H1 (cell line): ENCODE measurements around the gene FAM9C. TPM values are rescaled to one million over a fixed set of nuclear protein-coding genes. Genes with fewer than 3 reads are reported as not detected.

ENCODE experiments used
- CTCF ChIA-PET: fragments of 300-600 bp; sonication (Branson Sonifier 250); formaldehyde crosslinking; loops from one replicate; lab custom pipeline; 2021; ENCODE audit not compliant: partially characterized antibody; lab: Charles Lee
- POLR2A ChIA-PET: fragments of 300-600 bp; sonication (Branson Sonifier 250); formaldehyde crosslinking; loops from one replicate; lab custom pipeline; 2021; ENCODE audit warnings: inconsistent platforms; ENCODE audit not compliant: partially characterized antibody; lab: Charles Lee
- DNase-seq, 2 experiments: peaks; one replicate each; pipeline versions ENCODE4 v3.0.0 to v3.0.0-alpha.2; 2010 to 2022; ENCODE audit warnings: low spot score in 2 of 2, low read depth in 1 of 2, mixed read lengths in 1 of 2
- FAIRE-seq: peaks from 2 replicates; lab custom pipeline; 2011; peaks lifted over from hg19 to GRCh38; lab: Jason Lieb, UNC
- H2AFZ ChIP-seq: 2 replicates; pipeline ENCODE4 v1.8.1; 2012; ENCODE audit warnings: low read length, inconsistent platforms
- H2AK5ac ChIP-seq: 2 replicates; pipeline ENCODE4 v1.6.1; 2013; ENCODE audit warnings: low read depth, low read length
- H2BK120ac ChIP-seq: replicated peaks from 2 replicates; pipeline ENCODE3; 2013; ENCODE audit warnings: low read depth, low read length, inconsistent platforms
- H2BK12ac ChIP-seq: 2 replicates; pipeline ENCODE4 v1.6.1; 2013; ENCODE audit warnings: low read depth, low read length
- H2BK15ac ChIP-seq: 2 replicates; pipeline ENCODE4 v1.6.1; 2013; ENCODE audit warnings: low read length
- H2BK20ac ChIP-seq: 2 replicates; pipeline ENCODE4 v1.6.1; 2013; ENCODE audit warnings: low read length
- H2BK5ac ChIP-seq: 2 replicates; pipeline ENCODE4 v1.6.1; 2013; ENCODE audit warnings: low read depth, low read length
- H3K14ac ChIP-seq: 2 replicates; pipeline ENCODE4 v1.6.1; 2013; ENCODE audit warnings: inconsistent platforms; ENCODE audit not compliant: insufficient read length
- H3K18ac ChIP-seq: 2 replicates; pipeline ENCODE4 v1.6.1; 2013; ENCODE audit warnings: low read length; ENCODE audit errors: extremely low read depth
- H3K23ac ChIP-seq: 2 replicates; pipeline ENCODE4 v1.6.1; 2013; ENCODE audit warnings: inconsistent platforms; ENCODE audit not compliant: insufficient read length
- H3K23me2 ChIP-seq: 2 replicates; pipeline ENCODE4 v1.6.1; 2013; ENCODE audit warnings: low read depth, low read length
- H3K27ac ChIP-seq: 2 replicates; pipeline ENCODE4 v1.6.1; 2011; ENCODE audit warnings: low read depth, low read length, inconsistent platforms
- H3K27me3 ChIP-seq, 4 experiments: replicated peaks in 1 of 4; 1 replicate in 1 of 4; 2 replicates in 3 of 4; pipeline versions ENCODE4 v1.6.1 to v1.8.1; 2011 to 2013; ENCODE audit warnings: low read length in 3 of 4, mild to moderate bottlenecking in 3 of 4, inconsistent platforms in 2 of 4, mixed read lengths in 2 of 4, moderate library complexity in 1 of 4; ENCODE audit not compliant: control insufficient read depth in 3 of 4, insufficient read depth in 3 of 4; ENCODE audit errors: extremely low read depth in 1 of 4
- H3K36me3 ChIP-seq, 4 experiments: 2 replicates each; pipeline versions ENCODE4 v1.6.1 to v1.8.1; 2011 to 2013; ENCODE audit warnings: mild to moderate bottlenecking in 4 of 4, low read length in 3 of 4, moderate library complexity in 2 of 4, control low read depth in 1 of 4, inconsistent platforms in 1 of 4; ENCODE audit not compliant: insufficient read depth in 4 of 4, control insufficient read depth in 2 of 4
- H3K4ac ChIP-seq: replicated peaks from 2 replicates; pipeline ENCODE3; 2013; ENCODE audit warnings: low read length, low read depth, mixed read lengths, inconsistent platforms; ENCODE audit not compliant: insufficient read length
- H3K4me1 ChIP-seq, 4 experiments: replicated peaks in 1 of 4; 1 replicate in 1 of 4; 2 replicates in 3 of 4; pipeline versions ENCODE4 v1.6.1 to v1.8.1; 2011 to 2013; ENCODE audit warnings: low read length in 3 of 4, inconsistent platforms in 2 of 4, mixed read lengths in 1 of 4; ENCODE audit not compliant: insufficient read depth in 4 of 4, control insufficient read depth in 3 of 4
- H3K4me2 ChIP-seq, 2 experiments: 2 replicates each; pipeline versions ENCODE4 v1.6.1 to v1.8.1; 2011 to 2013; ENCODE audit warnings: low read depth in 2 of 2, low read length in 2 of 2, control low read depth in 1 of 2, inconsistent platforms in 1 of 2, mild to moderate bottlenecking in 1 of 2; ENCODE audit not compliant: insufficient read depth in 1 of 2
- H3K4me3 ChIP-seq, 4 experiments: fragments of 200-600, 300-600 bp in 1 of 4; sonication (generic), shearing (Covaris generic), sonication (Bioruptor Twin) in 1 of 4; 2 replicates each; pipeline versions ENCODE4 v1.5.1 to v1.8.1; 2011 to 2016; ENCODE audit warnings: low read length in 4 of 4, low read depth in 3 of 4, control low read depth in 2 of 4, inconsistent platforms in 2 of 4, mild to moderate bottlenecking in 2 of 4, mixed read lengths in 1 of 4, moderate library complexity in 1 of 4; ENCODE audit not compliant: insufficient read depth in 2 of 4; ENCODE audit errors: extremely low read depth in 1 of 4
- H3K56ac ChIP-seq: replicated peaks from 2 replicates; pipeline ENCODE3; 2013; ENCODE audit warnings: low read depth, mild to moderate bottlenecking, mixed read lengths, low read length, inconsistent platforms; ENCODE audit not compliant: insufficient read length
- H3K79me1 ChIP-seq: 2 replicates; pipeline ENCODE4 v1.6.1; 2013; ENCODE audit warnings: low read depth, low read length, control low read depth
- H3K79me2 ChIP-seq, 2 experiments: 2 replicates each; pipeline versions ENCODE4 v1.6.1 to v1.8.1; 2012 to 2013; ENCODE audit warnings: low read length in 2 of 2, mild to moderate bottlenecking in 2 of 2, inconsistent platforms in 1 of 2; ENCODE audit not compliant: insufficient read depth in 2 of 2, control insufficient read depth in 1 of 2
- H3K9ac ChIP-seq, 4 experiments: replicated peaks in 1 of 4; 1 replicate in 1 of 4; 2 replicates in 3 of 4; pipeline versions ENCODE4 v1.6.1 to v1.8.1; 2011 to 2013; ENCODE audit warnings: low read depth in 3 of 4, low read length in 3 of 4, control low read depth in 2 of 4, mild to moderate bottlenecking in 2 of 4, moderate library complexity in 2 of 4, inconsistent platforms in 1 of 4; ENCODE audit errors: extremely low read depth in 1 of 4
- H3K9me3 ChIP-seq, 2 experiments: 2 replicates each; pipeline versions ENCODE4 v1.6.1 to v1.8.1; 2012 to 2013; ENCODE audit warnings: mild to moderate bottlenecking in 2 of 2, moderate library complexity in 2 of 2, control low read depth in 1 of 2, inconsistent platforms in 1 of 2, low read depth in 1 of 2, low read length in 1 of 2, mixed read lengths in 1 of 2; ENCODE audit not compliant: insufficient read depth in 2 of 2
- H4K20me1 ChIP-seq, 2 experiments: replicated peaks in 1 of 2; 2 replicates each; pipeline versions ENCODE3 to v1.8.1; 2011 to 2013; ENCODE audit warnings: inconsistent platforms in 2 of 2, low read length in 2 of 2, mild to moderate bottlenecking in 1 of 2; ENCODE audit not compliant: insufficient read depth in 2 of 2, control insufficient read depth in 1 of 2
- H4K5ac ChIP-seq: 2 replicates; pipeline ENCODE4 v1.6.1; 2013; ENCODE audit warnings: low read length, low read depth, mixed read lengths, inconsistent platforms; ENCODE audit not compliant: insufficient read length
- H4K8ac ChIP-seq: 2 replicates; pipeline ENCODE4 v1.8.0; 2013; ENCODE audit warnings: mild to moderate bottlenecking, moderate library complexity, low read length, inconsistent platforms; ENCODE audit not compliant: insufficient read depth; ENCODE audit errors: extremely low read depth
- H4K91ac ChIP-seq: replicated peaks from 2 replicates; pipeline ENCODE3; 2013; ENCODE audit warnings: low read length, mixed read lengths, inconsistent platforms; ENCODE audit not compliant: insufficient read length
- EP300 ChIP-seq, 2 experiments: IDR thresholded peaks; 1 replicate in 1 of 2; 2 replicates in 1 of 2; pipeline ENCODE4 v1.6.1; 2011 to 2012; ENCODE audit warnings: low read depth in 2 of 2, low read length in 2 of 2, mild to moderate bottlenecking in 2 of 2, borderline replicate concordance in 1 of 2, inconsistent platforms in 1 of 2, moderate library complexity in 1 of 2
- SIX5 ChIP-seq: IDR thresholded peaks from 2 replicates; pipeline ENCODE4 v1.6.1; 2011; ENCODE audit warnings: mild to moderate bottlenecking, low read depth, low read length
- WGBS, 2 experiments: shearing (Covaris generic) in 1 of 2; methylation state at CpG; one replicate each; pipeline versions ENCODE4 v1.1.6 to v1.1.7; 2013 to 2015; ENCODE audit warnings: low lambda C conversion rate in 2 of 2, mixed read lengths in 2 of 2, inconsistent platforms in 1 of 2, low coverage in 1 of 2, missing lambda C conversion rate in 1 of 2; ENCODE audit not compliant: insufficient replicate concordance in 2 of 2, insufficient coverage in 1 of 2, insufficient read length in 1 of 2; ENCODE audit errors: extremely low coverage in 1 of 2, missing lambda C conversion rate in 1 of 2; 5-methylcytosine and 5-hydroxymethylcytosine counted together
- polyA plus RNA-seq, 7 experiments: library from polyadenylated mRNA; depleted of rRNA in 3 of 7; stranded (reverse) in 5 of 7; unstranded in 2 of 7; fragments of >200 nt in 5 of 7; fragments of 200-250 nt in 2 of 7; gene quantifications; 1 replicate in 5 of 7; 2 replicates in 1 of 7; 4 replicates in 1 of 7; pipeline versions ENCODE4 v1.2.1 to v1.2.3, GENCODE V29; 2011 to 2013; ENCODE audit warnings: missing spikeins in 2 of 7, mixed read lengths in 2 of 7
- total RNA-seq: library from RNA; stranded (reverse); fragmentation: NEBNext Ultra II Directional; extraction: Animal tissue kit (Norgen Biotek cat#: 25700); gene quantifications from 2 replicates; pipeline ENCODE4 v1.2.1, GENCODE V29; 2021

The FAM9C gene
- total and polyA plus RNA-seq, 2 of the 8 experiments (the other 6 are each of a cell fraction or from before 2014, with no cell fraction given): not detected

DNA sequence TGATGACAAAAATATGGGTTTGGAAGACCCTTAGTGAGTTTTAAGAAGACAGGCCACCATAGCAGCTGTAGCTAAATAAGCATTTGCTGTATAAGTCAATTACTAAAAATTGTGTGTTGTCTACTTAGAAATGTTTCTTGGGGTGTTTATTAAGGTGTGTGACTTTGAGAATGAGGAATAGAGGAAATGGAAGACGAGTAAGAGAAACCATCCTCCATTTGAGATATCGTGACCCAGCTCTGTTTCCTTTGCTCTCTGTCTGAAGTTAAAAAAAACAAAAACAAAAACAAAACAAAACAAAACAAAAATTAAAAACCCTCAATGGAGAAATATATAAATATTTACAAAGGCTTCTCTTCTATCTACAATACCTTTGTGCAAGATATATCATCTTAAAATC lies 41.7 kb upstream of the FAM9C start:
- no peak for FAIRE-seq
- WGBS, 2 experiments: 85% methylated on average over 2 of the region's 2 CpGs; no CpG with 5 or more reads in 1 of the 2 experiments

More for the DNA sequence above, 41.7 kb upstream of the FAM9C start:
- H3K79me1 ChIP-seq: no peaks in the 10 kb centered on the region
- no peak overlapping the region for H2BK5ac ChIP-seq
- H4K5ac ChIP-seq: no peak overlapping the region
- H3K27ac ChIP-seq: no peak overlapping the region
- H3K56ac ChIP-seq: no peak overlapping the region
- no peak overlapping the region for H4K8ac ChIP-seq
- no peaks in the 10 kb centered on the region for H3K4me1 ChIP-seq
- no peak overlapping the region for H3K14ac ChIP-seq
- no peak overlapping the region for H2BK12ac ChIP-seq
- ChIA-PET CTCF (no interaction called here), POLR2A (no interaction called here)
- H2AK5ac ChIP-seq: no peak overlapping the region
- H3K27me3 ChIP-seq: no peaks in the 10 kb centered on the region
- H2BK15ac ChIP-seq: no peak overlapping the region
- no peak overlapping the region for H3K18ac ChIP-seq
- no peak overlapping the region for H3K4me2 ChIP-seq
- H2AFZ ChIP-seq: no peak overlapping the region
- no peaks in the 10 kb centered on the region for H3K9me3 ChIP-seq
- H4K91ac ChIP-seq: no peak overlapping the region
- H3K9ac ChIP-seq: no peak overlapping the region
- TF ChIP-seq EP300 (IDR thresholded peaks at IDR 0.05; ENCODE audit: borderline replicate concordance in 1 of 2, low read depth in 2 of 2, low read length in 2 of 2): no peak
- TF ChIP-seq SIX5: no peak
- no peak overlapping the region for H3K23ac ChIP-seq
- H2BK20ac ChIP-seq: no peak overlapping the region
- no peaks in the 10 kb centered on the region for H3K23me2 ChIP-seq
- H3K4ac ChIP-seq: no peak overlapping the region
- H3K36me3 ChIP-seq: no peaks in the 10 kb centered on the region
- H3K4me3 ChIP-seq: no peak overlapping the region
- no peak for DNase-seq
- no peak overlapping the region for H2BK120ac ChIP-seq
- H3K79me2 ChIP-seq: no peaks in the 10 kb centered on the region
- H4K20me1 ChIP-seq: no peaks in the 10 kb centered on the region
